Measurements from ENCODE around the gene SPRY1.

The SPRY1 gene

DNA sequence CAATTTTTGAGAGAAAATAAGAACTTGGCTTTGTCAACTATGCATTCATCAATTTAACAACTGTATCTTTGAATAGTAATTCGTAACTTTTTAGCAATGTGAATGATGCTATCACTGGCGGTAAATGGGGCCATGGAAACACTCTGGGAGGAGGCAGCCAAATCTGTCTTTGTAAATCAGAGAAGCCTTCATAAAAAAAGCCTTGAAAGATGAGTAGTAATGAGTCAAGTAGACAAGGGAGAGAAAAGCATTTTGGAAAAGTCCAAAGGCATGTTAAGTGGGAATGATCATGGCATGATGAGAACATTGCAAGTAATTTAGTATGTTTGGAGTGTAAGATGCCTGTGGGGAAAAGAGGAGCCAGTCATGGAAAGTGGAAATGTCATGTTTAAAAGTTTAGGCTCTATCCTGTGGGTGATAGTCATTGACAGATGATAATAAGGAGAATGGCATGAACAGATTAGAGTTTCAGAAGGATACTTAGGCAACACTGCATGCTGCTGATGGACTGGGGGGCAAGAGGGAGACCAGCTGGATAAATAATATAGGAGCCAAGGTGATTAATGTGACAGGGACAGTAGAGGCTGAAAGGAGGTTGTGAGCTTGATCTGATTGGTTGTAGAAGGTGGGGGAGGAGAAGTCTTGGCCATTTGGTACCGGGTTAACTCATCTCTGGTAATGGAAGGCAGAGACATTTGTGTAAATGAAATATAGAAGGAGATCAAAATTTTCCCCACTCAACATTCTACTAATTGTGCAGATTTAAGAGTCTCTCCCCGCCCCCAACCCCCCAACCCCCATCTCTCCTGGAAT is 16.3 kb downstream of the SPRY1 start:
- H3K27me3 Mint-ChIP-seq (ENCODE audit: low read depth): no peaks in the 10 kb centered on the region
- H3K4me3 Mint-ChIP-seq: peak overlapping the region in 1 of 3 experiments; percentile 3
- no peaks in the 10 kb centered on the region for H3K36me3 Mint-ChIP-seq (ENCODE audit: low read depth)
- peaks cover 42% of the 10 kb centered on the region for H3K4me1 Mint-ChIP-seq
- H3K9me3 Mint-ChIP-seq: no peaks in the 10 kb centered on the region
- TF ChIP-seq, protein P1, sequence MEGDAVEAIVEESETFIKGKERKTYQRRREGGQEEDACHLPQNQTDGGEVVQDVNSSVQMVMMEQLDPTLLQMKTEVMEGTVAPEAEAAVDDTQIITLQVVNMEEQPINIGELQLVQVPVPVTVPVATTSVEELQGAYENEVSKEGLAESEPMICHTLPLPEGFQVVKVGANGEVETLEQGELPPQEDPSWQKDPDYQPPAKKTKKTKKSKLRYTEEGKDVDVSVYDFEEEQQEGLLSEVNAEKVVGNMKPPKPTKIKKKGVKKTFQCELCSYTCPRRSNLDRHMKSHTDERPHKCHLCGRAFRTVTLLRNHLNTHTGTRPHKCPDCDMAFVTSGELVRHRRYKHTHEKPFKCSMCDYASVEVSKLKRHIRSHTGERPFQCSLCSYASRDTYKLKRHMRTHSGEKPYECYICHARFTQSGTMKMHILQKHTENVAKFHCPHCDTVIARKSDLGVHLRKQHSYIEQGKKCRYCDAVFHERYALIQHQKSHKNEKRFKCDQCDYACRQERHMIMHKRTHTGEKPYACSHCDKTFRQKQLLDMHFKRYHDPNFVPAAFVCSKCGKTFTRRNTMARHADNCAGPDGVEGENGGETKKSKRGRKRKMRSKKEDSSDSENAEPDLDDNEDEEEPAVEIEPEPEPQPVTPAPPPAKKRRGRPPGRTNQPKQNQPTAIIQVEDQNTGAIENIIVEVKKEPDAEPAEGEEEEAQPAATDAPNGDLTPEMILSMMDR (IDR thresholded peaks at IDR 0.05; ENCODE audit: unreplicated experiment in 3 of 3): no peak
- peak overlapping the region; percentile 70 to 86 (median 85) for H3K27ac Mint-ChIP-seq

GRCh38 chr4:123415576-123415975 is 19.0 kb downstream of the SPRY1 start:
- no peaks in the 10 kb centered on the region for H3K36me3 Mint-ChIP-seq (ENCODE audit: low read depth)
- no peaks in the 10 kb centered on the region for H3K27me3 Mint-ChIP-seq (ENCODE audit: low read depth)
- TF ChIP-seq, protein P1 (IDR thresholded peaks at IDR 0.05; ENCODE audit: unreplicated experiment in 3 of 3): no peak
- peak overlapping the region in 1 of 3 experiments; percentile 13 for H3K27ac Mint-ChIP-seq
- no peak overlapping the region for H3K4me3 Mint-ChIP-seq
- no peaks in the 10 kb centered on the region for H3K9me3 Mint-ChIP-seq
- peaks cover 53% of the 10 kb centered on the region for H3K4me1 Mint-ChIP-seq

- H3K36me3 Mint-ChIP-seq (ENCODE audit: low read depth): no peaks in the 10 kb centered on the region
- H3K27me3 Mint-ChIP-seq (ENCODE audit: low read depth): no peaks in the 10 kb centered on the region
- peak overlapping the region; percentile 11 to 44 (median 13) for H3K27ac Mint-ChIP-seq
- H3K9me3 Mint-ChIP-seq: no peaks in the 10 kb centered on the region
- no peak overlapping the region for H3K4me3 Mint-ChIP-seq
- TF ChIP-seq, protein P1 (IDR thresholded peaks at IDR 0.05; ENCODE audit: unreplicated experiment in 3 of 3): no peak
- H3K4me1 Mint-ChIP-seq: peaks cover 54% of the 10 kb centered on the region
Observed at GRCh38 chr4:123415977-123416376, 19.4 kb downstream of the SPRY1 start.

- Mint-ChIP-seq H3K27ac (peak overlapping the region; percentile 15 to 86 (median 44)), H3K27me3 (ENCODE audit: low read depth) (no peaks in the 10 kb centered on the region), H3K4me1 (peaks cover 52% of the 10 kb centered on the region), H3K9me3 (no peaks in the 10 kb centered on the region), H3K36me3 (ENCODE audit: low read depth) (no peaks in the 10 kb centered on the region), H3K4me3 (no peak overlapping the region)
- TF ChIP-seq, protein P1 (IDR thresholded peaks at IDR 0.05; ENCODE audit: unreplicated experiment in 3 of 3): no peak
Observed at GRCh38 chr4:123417813-123418212, 21.2 kb downstream of the SPRY1 start.

DNA sequence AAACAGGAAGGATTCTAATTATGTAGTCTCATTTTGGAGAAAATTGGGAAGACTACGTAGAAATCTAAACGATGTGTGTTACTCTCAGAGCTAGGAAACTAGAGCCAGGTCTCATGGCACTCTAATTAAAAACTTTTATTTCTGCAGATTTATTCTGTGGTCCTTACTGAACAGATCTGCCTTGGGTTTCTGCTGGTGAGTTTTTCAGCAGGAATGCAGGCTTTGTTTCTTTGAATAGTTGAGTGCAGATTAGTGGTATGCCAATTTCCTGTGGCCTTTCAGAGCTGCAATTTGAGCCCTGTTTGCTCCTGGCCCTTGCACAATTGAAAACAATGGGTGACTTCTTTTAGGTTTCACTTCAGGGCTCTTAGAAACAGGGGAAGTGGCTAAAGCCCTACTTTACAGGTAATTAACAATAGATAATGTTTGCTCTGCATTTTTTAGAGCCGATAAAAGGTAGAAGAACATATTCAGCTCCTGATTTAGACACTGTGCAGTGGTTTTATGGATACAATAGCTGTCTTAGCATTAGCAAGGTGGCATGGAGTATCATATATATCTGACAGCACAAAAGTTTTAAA is 21.8 kb downstream of the SPRY1 start:
- TF ChIP-seq, protein P1 (IDR thresholded peaks at IDR 0.05; ENCODE audit: unreplicated experiment in 3 of 3): no peak

More for the DNA sequence above, 21.8 kb downstream of the SPRY1 start:
- H3K4me3 Mint-ChIP-seq: no peak overlapping the region
- no peaks in the 10 kb centered on the region for H3K36me3 Mint-ChIP-seq (ENCODE audit: low read depth)
- no peaks in the 10 kb centered on the region for H3K27me3 Mint-ChIP-seq (ENCODE audit: low read depth)
- H3K9me3 Mint-ChIP-seq: no peaks in the 10 kb centered on the region
- peaks cover 45% of the 10 kb centered on the region for H3K4me1 Mint-ChIP-seq
- H3K27ac Mint-ChIP-seq: peak overlapping the region; percentile 15 to 86 (median 44)
